Ovary (tissue), 3 donors: ENCODE results near the gene DNAJC16.

Source experiments
- POLR2A ChIP-seq: fragments of 450-650 bp; IDR thresholded peaks from one replicate; pipeline ENCODE4 v1.6.1; 2017; ENCODE audit warnings: antibody characterized with exemption, mild to moderate bottlenecking, moderate library complexity
- TF ChIP-seq, protein P1 (sequence below), 3 donors: fragments of 450-650 bp in 2 of 3; fragments of 200-600 bp in 1 of 3; IDR thresholded peaks; one replicate each; pipeline versions ENCODE4 v1.5.1 to v1.8.0; 2016 to 2022; ENCODE audit warnings: antibody characterized with exemption in 3 of 3, mild to moderate bottlenecking in 1 of 3
- donor health status: DM: no; HTN: no; CAD: no.

DNA sequence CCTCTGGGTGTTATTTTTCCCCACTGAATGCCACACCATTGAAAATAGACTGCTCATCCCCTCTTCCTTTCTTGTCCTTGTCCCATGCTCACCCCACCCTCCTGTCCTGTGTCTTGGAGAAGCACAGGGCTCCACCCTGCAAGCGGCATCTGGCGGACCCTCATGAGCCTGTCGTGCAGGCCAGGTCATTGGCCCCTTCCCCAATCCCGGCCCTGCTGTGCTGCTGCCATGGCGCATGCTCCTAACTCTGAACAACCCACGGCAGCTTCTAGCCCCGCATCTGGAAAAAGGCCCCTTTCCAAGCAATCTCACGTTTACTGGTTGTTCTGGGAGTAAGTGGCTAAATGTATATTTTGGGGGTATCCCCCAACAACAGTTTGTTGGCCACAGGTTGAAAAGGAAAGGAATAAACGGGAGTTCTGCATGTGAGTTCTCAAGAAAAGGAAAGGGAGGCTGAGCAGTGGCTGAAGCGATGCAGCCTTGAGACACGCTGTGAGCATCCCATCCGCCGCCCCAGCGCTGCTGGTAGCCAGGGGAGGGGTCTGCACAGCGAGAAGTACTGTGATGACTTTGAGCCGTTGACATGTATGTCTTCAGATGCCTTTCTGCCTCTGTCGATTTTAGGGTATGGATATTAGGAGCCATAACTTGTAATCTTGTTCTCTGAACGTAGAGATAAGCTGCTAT is 41.9 kb downstream of the DNAJC16 start:
- TF ChIP-seq, protein P1, sequence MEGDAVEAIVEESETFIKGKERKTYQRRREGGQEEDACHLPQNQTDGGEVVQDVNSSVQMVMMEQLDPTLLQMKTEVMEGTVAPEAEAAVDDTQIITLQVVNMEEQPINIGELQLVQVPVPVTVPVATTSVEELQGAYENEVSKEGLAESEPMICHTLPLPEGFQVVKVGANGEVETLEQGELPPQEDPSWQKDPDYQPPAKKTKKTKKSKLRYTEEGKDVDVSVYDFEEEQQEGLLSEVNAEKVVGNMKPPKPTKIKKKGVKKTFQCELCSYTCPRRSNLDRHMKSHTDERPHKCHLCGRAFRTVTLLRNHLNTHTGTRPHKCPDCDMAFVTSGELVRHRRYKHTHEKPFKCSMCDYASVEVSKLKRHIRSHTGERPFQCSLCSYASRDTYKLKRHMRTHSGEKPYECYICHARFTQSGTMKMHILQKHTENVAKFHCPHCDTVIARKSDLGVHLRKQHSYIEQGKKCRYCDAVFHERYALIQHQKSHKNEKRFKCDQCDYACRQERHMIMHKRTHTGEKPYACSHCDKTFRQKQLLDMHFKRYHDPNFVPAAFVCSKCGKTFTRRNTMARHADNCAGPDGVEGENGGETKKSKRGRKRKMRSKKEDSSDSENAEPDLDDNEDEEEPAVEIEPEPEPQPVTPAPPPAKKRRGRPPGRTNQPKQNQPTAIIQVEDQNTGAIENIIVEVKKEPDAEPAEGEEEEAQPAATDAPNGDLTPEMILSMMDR (IDR thresholded peaks at IDR 0.05) = no peak
- TF ChIP-seq POLR2A = no peak
